ENCODE results near the gene KLRC3.
"Not testable (repeated sequence)": the region's sequence is repeated elsewhere in the genome, so short reads cannot be mapped to it uniquely, and the experiment has no call there.

The KLRC3 gene

DNA sequence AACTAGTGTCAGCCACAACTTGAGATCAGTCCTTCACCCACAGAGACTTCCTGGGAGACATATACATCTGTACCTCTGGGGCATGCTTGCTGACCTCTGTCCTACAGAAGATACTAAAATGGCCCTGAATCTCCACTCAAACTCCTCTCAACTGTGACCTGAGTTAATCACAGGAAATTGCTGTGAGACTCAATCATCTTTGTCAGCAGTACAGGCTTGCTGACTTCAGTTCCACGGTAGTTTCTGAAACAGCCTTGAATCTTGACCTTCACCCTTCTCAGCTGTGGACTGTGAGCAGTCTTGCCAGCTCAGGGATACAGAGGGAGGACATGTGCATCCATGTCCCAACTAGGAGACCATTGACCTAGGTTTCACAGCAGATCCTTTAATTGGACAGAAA, 34.1 kb upstream of the KLRC3 start:
- H3K36me3 Mint-ChIP-seq (ENCODE audit: low read depth) = no peaks in the 10 kb centered on the region
- peaks cover 4% of the 10 kb centered on the region for H3K27me3 Mint-ChIP-seq (ENCODE audit: low read depth)
- no peaks in the 10 kb centered on the region for H3K4me1 Mint-ChIP-seq
- H3K27ac Mint-ChIP-seq = no peak overlapping the region
- TF ChIP-seq CTCF (IDR thresholded peaks at IDR 0.05; ENCODE audit: unreplicated experiment in 3 of 3) = no peak
- peaks cover 31% of the 10 kb centered on the region for H3K9me3 Mint-ChIP-seq
- no peak overlapping the region for H3K4me3 Mint-ChIP-seq

- Mint-ChIP-seq H3K9me3 (peaks cover 28% of the 10 kb centered on the region), H3K27ac (no peak within 1 kb of the TSS), H3K27me3 (ENCODE audit: low read depth) (peaks cover 4% of the 10 kb centered on the region), H3K4me1 (no peaks in the 10 kb centered on the region), H3K4me3 (no peak within 1 kb of the TSS), H3K36me3 (ENCODE audit: low read depth) (no peaks in the 10 kb centered on the region)
- no peak for TF ChIP-seq CTCF (IDR thresholded peaks at IDR 0.05; ENCODE audit: unreplicated experiment in 3 of 3)
Measured at GRCh38 chr12:10453156-10453555, 32.8 kb upstream of the KLRC3 start, which contains the start of gene KLRC1. Gene KLRC1, minus strand, starts transcription at chr12:10453377. Its CDS starts 2,221 bp downstream, at chr12:10451156.

DNA sequence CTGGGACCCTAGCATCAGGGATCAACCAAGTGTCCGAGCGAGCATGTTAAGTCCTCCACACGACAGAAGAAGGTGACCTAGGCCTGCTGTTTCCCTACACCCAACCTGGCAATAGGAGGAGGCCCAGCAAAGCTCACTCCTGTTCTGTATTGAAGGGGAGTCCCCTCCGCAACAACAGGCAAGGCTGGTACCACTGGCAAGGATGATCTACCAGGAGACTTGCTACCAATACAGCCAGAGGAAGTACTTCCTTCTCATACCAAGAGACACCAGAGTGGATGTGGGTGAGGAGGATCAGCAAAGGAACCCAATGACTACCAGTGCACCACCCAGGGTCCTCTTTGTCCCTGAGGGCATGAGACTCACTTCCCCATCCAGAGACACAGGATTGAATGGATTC, 27.8 kb upstream of the KLRC3 start:
- Mint-ChIP-seq H3K9me3 (no peaks in the 10 kb centered on the region), H3K27ac (no peak overlapping the region), H3K4me1 (no peaks in the 10 kb centered on the region)

GRCh38 chr12:10446052-10446451, 25.7 kb upstream of the KLRC3 start:
- H3K9me3 Mint-ChIP-seq; H3K27ac Mint-ChIP-seq; H3K4me3 Mint-ChIP-seq; H3K4me1 Mint-ChIP-seq; H3K27me3 Mint-ChIP-seq (ENCODE audit: low read depth); H3K36me3 Mint-ChIP-seq (ENCODE audit: low read depth): not testable (repeated sequence)

More for the DNA sequence above, 27.8 kb upstream of the KLRC3 start:
- Mint-ChIP-seq H3K36me3 (ENCODE audit: low read depth) (no peaks in the 10 kb centered on the region), H3K27me3 (ENCODE audit: low read depth) (no peaks in the 10 kb centered on the region), H3K4me3 (no peak overlapping the region)
- TF ChIP-seq CTCF (IDR thresholded peaks at IDR 0.05; ENCODE audit: unreplicated experiment in 3 of 3) = no peak

DNA sequence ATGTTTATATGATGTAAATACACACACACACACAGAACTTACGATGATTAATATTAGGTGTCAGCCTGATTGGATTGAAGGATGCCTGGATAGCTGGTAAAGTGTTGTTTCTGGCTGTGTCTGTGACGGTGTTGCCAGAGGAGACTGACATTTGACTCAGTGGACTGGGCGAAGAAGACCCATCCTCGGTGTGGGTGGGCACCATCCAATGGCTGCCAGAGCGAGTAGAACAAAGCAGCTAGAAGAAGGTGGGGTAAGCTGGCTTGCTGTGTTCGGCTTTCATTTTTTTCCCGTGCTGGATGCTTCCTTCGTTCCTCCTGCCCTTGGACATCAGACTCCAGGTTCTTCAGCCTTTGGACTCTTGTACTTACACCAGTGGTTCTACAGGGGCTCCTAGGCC, 20.7 kb upstream of the KLRC3 start:
- not testable (repeated sequence) for H3K4me3 Mint-ChIP-seq; H3K4me1 Mint-ChIP-seq; H3K36me3 Mint-ChIP-seq (ENCODE audit: low read depth); H3K9me3 Mint-ChIP-seq; H3K27me3 Mint-ChIP-seq (ENCODE audit: low read depth); H3K27ac Mint-ChIP-seq

GRCh38 chr12:10439608-10440274, 19.3 kb upstream of the KLRC3 start:
- H3K4me1 Mint-ChIP-seq; H3K4me3 Mint-ChIP-seq; H3K27me3 Mint-ChIP-seq (ENCODE audit: low read depth); H3K36me3 Mint-ChIP-seq (ENCODE audit: low read depth); H3K9me3 Mint-ChIP-seq; H3K27ac Mint-ChIP-seq: not testable (repeated sequence)

- H3K27me3 Mint-ChIP-seq (ENCODE audit: low read depth); H3K9me3 Mint-ChIP-seq; H3K27ac Mint-ChIP-seq: not testable (repeated sequence)
Measured at GRCh38 chr12:10437601-10438000, 17.2 kb upstream of the KLRC3 start.

GRCh38 chr12:10435816-10436215, 15.4 kb upstream of the KLRC3 start, which contains the start of gene KLRC2:
Gene KLRC2, minus strand, starts transcription at chr12:10436010. Its CDS starts 24 bp downstream, at chr12:10435986.
- H3K27ac Mint-ChIP-seq; H3K27me3 Mint-ChIP-seq (ENCODE audit: low read depth); H3K36me3 Mint-ChIP-seq (ENCODE audit: low read depth); H3K9me3 Mint-ChIP-seq; H3K4me1 Mint-ChIP-seq; H3K4me3 Mint-ChIP-seq: not testable (repeated sequence)

More at GRCh38 chr12:10437601-10438000, 17.2 kb upstream of the KLRC3 start:
- not testable (repeated sequence) for H3K36me3 Mint-ChIP-seq (ENCODE audit: low read depth); H3K4me3 Mint-ChIP-seq; H3K4me1 Mint-ChIP-seq

- not testable (repeated sequence) for H3K4me3 Mint-ChIP-seq; H3K27ac Mint-ChIP-seq; H3K4me1 Mint-ChIP-seq; H3K9me3 Mint-ChIP-seq; H3K36me3 Mint-ChIP-seq (ENCODE audit: low read depth); H3K27me3 Mint-ChIP-seq (ENCODE audit: low read depth)
Measured at GRCh38 chr12:10430623-10431022, 10.2 kb upstream of the KLRC3 start.

- H3K27me3 Mint-ChIP-seq (ENCODE audit: low read depth); H3K4me3 Mint-ChIP-seq; H3K4me1 Mint-ChIP-seq; H3K9me3 Mint-ChIP-seq; H3K36me3 Mint-ChIP-seq (ENCODE audit: low read depth); H3K27ac Mint-ChIP-seq: not testable (repeated sequence)
Measured at GRCh38 chr12:10425938-10426337, 5.5 kb upstream of the KLRC3 start.

- H3K4me3 Mint-ChIP-seq; H3K27ac Mint-ChIP-seq; H3K36me3 Mint-ChIP-seq (ENCODE audit: low read depth); H3K9me3 Mint-ChIP-seq; H3K27me3 Mint-ChIP-seq (ENCODE audit: low read depth); H3K4me1 Mint-ChIP-seq: not testable (repeated sequence)
Measured at GRCh38 chr12:10424260-10424899, 4.0 kb upstream of the KLRC3 start.

DNA sequence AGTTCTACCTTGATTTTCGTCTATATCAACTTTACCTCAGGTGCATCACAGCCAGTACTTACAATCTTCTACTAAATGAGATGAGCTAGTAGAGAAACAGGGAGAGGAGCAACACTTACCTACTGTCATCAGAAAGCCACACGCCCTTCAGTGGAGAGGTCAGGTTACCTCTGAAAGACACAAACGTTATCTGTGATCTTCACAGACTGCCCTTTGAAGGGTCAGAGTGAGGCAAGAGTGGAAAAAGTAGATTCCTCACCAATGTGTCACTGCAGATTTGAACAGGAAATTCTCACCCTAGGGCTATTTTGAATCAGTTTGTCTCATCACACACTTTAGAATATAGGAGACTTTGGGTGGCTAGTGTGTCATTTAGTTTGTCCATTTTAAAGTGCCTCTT, 1.8 kb upstream of the KLRC3 start:
- not testable (repeated sequence) for H3K9me3 Mint-ChIP-seq; H3K4me1 Mint-ChIP-seq; H3K4me3 Mint-ChIP-seq; H3K36me3 Mint-ChIP-seq (ENCODE audit: low read depth); H3K27ac Mint-ChIP-seq; H3K27me3 Mint-ChIP-seq (ENCODE audit: low read depth)
